Measurements from ENCODE around the gene ERCC4.

The ERCC4 gene

DNA sequence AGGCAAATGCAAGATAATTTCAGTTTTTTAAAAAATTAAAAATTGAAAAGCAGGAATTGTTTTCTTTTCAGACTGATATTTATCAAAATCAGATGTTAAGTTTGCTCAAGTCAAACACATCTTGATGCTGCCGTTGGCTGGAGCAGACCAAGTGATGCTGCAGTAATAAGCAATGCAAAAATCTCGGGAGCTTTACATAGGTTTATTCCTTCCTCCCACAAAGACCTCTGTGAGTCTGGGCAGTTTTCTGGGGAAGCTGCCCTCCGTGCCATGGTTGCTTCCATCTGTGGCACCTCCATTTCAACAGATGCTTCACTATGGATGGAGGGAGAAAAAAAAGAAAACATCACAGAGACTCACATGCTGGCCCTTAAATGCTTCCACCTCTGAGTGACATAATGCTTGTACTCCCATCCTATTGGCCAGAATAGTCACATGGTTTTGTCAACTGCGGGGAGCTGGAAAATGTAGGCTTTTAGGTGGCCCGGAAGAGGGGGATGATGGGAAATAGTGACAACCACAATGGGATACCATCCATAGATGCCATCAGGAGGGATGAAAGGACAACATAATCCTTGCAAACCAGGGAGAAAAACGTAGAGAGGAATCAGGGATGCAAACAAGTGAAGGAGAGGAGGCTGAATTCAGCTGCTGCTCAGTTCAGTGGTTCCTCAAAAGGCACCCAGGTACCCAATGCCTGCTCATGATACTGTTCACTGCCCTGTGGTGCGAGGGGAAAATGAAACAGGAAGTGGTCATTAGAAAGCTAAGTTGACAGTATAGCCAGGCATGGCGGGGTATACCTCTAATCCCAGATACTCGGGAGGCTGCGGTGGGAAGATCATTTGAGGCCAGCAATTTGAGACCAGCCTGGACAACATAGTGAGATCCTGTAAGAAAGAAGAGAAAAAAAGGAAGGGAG is 13.5 kb upstream of the ERCC4 start:
- H3K4me2 ChIP-seq, result peak overlapping the region; percentile 22; the same call in 1 of the 2 replicates

DNA sequence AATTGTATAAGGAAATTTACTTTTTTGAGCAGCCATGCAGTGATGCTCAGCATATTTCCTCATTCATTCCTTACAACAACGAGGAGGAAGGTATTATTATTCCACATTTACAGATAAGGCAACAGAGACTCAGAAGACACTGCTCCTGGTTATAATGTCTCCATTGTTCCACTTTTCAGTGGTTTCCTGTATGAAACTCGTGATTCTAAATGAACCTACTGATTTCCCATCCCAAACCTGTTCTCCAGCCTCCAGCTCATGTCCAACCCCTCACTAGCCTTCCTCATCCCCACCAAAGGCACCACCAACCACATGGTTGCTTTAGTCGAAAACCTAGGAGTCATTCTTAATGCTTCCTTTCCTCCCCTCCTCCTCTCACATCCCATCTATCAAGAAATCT is 12.5 kb upstream of the ERCC4 start:
- TF ChIP-seq, protein P1, sequence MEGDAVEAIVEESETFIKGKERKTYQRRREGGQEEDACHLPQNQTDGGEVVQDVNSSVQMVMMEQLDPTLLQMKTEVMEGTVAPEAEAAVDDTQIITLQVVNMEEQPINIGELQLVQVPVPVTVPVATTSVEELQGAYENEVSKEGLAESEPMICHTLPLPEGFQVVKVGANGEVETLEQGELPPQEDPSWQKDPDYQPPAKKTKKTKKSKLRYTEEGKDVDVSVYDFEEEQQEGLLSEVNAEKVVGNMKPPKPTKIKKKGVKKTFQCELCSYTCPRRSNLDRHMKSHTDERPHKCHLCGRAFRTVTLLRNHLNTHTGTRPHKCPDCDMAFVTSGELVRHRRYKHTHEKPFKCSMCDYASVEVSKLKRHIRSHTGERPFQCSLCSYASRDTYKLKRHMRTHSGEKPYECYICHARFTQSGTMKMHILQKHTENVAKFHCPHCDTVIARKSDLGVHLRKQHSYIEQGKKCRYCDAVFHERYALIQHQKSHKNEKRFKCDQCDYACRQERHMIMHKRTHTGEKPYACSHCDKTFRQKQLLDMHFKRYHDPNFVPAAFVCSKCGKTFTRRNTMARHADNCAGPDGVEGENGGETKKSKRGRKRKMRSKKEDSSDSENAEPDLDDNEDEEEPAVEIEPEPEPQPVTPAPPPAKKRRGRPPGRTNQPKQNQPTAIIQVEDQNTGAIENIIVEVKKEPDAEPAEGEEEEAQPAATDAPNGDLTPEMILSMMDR (conservative IDR thresholded peaks at IDR 0.05; ENCODE audit: low read depth, low read length), result no peak
- Histone ChIP-seq H3K4me3 (IDR thresholded peaks at IDR 0.05; ENCODE audit: insufficient read depth, low read depth, low read length) (no peak overlapping the region), H3K79me2 (ENCODE audit: insufficient read depth, low read depth) (no peaks in the 10 kb centered on the region), H3K27ac (no peak overlapping the region), H3K27me3 (ENCODE audit: insufficient read depth, low read depth) (no peaks in the 10 kb centered on the region), H3K4me1 (ENCODE audit: low read depth, poor library complexity, severe bottlenecking) (peaks cover 63% of the 10 kb centered on the region), H4K20me1 (ENCODE audit: insufficient read depth) (no peaks in the 10 kb centered on the region), H3K9ac (no peak overlapping the region), H3K36me3 (ENCODE audit: insufficient read depth) (no peaks in the 10 kb centered on the region), H3K4me2 (peak overlapping the region; percentile 22; the same call in 1 of the 2 replicates), H2AFZ (ENCODE audit: low read depth) (no peak overlapping the region; the same call in 1 of the 2 replicates)

More for the DNA sequence above, 13.5 kb upstream of the ERCC4 start:
- no peaks in the 10 kb centered on the region for H3K36me3 ChIP-seq (ENCODE audit: insufficient read depth)
- no peak overlapping the region; the same call in 1 of the 2 replicates for H2AFZ ChIP-seq (ENCODE audit: low read depth)
- no peaks in the 10 kb centered on the region for H3K79me2 ChIP-seq (ENCODE audit: insufficient read depth, low read depth)
- TF ChIP-seq, protein P1 (conservative IDR thresholded peaks at IDR 0.05; ENCODE audit: low read depth, low read length), result no peak
- H3K27me3 ChIP-seq (ENCODE audit: insufficient read depth, low read depth), result no peaks in the 10 kb centered on the region
- H3K4me1 ChIP-seq (ENCODE audit: low read depth, poor library complexity, severe bottlenecking), result peaks cover 53% of the 10 kb centered on the region
- H3K4me3 ChIP-seq (IDR thresholded peaks at IDR 0.05; ENCODE audit: insufficient read depth, low read depth, low read length), result no peak overlapping the region
- no peak overlapping the region for H3K9ac ChIP-seq
- no peaks in the 10 kb centered on the region for H4K20me1 ChIP-seq (ENCODE audit: insufficient read depth)
- H3K27ac ChIP-seq, result no peak overlapping the region

DNA sequence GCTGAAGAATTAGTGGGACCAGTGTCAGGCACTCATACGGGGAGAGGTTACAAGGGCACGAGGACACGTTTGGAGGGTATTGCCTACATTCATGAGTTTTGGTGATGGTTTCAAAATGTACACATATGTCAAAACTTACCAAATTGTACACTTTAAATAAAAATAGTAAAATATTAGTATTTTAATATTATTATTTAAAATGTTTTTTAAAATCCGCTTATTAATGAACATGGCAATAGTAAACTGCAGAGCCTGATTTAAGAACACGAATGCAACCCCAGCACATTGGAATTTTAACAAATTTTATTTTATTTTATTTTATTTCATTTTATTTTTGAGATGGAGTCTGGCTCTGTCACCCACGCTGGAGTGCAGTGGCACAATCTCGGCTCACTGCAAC is 10.9 kb upstream of the ERCC4 start:
- Histone ChIP-seq H4K20me1 (ENCODE audit: insufficient read depth) (no peaks in the 10 kb centered on the region), H3K4me3 (IDR thresholded peaks at IDR 0.05; ENCODE audit: insufficient read depth, low read depth, low read length) (no peak overlapping the region), H3K79me2 (ENCODE audit: insufficient read depth, low read depth) (no peaks in the 10 kb centered on the region), H3K4me1 (ENCODE audit: low read depth, poor library complexity, severe bottlenecking) (peaks cover 79% of the 10 kb centered on the region), H2AFZ (ENCODE audit: low read depth) (no peak overlapping the region), H3K27me3 (ENCODE audit: insufficient read depth, low read depth) (no peaks in the 10 kb centered on the region), H3K4me2 (peak overlapping the region; percentile 91), H3K36me3 (ENCODE audit: insufficient read depth) (no peaks in the 10 kb centered on the region), H3K27ac (peak overlapping the region; percentile 89; the same call in 1 of the 2 replicates), H3K9ac (no peak overlapping the region; the same call in 1 of the 2 replicates)
- TF ChIP-seq, protein P1 (conservative IDR thresholded peaks at IDR 0.05; ENCODE audit: low read depth, low read length), result no peak

DNA sequence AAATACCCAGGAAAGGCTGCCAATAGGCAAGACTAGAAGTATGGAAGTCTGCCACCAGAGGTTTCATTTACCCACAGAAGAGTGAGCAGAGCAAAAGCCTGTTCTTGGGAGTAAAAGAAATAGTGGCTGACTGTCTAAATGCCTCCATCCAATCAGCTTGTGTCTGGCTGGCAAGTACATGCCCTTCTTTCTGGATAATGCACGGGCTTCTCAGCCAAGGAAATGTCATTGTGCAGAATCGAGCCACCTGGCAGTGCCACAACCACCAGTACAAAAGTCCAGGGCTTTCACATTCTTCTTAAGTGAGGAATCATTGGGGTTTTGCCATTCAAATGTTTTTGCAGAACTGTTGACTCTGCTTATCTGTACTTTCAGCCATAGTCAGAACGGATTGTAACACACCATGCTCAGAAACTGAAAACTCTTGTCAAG is 10.1 kb upstream of the ERCC4 start:
- Histone ChIP-seq H3K4me2 (peak overlapping the region; percentile 91), H3K27me3 (ENCODE audit: insufficient read depth, low read depth) (no peaks in the 10 kb centered on the region), H4K20me1 (ENCODE audit: insufficient read depth) (no peaks in the 10 kb centered on the region), H3K9ac (peak overlapping the region; percentile 58; the same call in 1 of the 2 replicates), H3K79me2 (ENCODE audit: insufficient read depth, low read depth) (no peaks in the 10 kb centered on the region), H3K4me3 (IDR thresholded peaks at IDR 0.05; ENCODE audit: insufficient read depth, low read depth, low read length) (no peak overlapping the region), H2AFZ (ENCODE audit: low read depth) (peak overlapping the region; percentile 17; the same call in 1 of the 2 replicates), H3K36me3 (ENCODE audit: insufficient read depth) (no peaks in the 10 kb centered on the region), H3K27ac (peak overlapping the region; percentile 89), H3K4me1 (ENCODE audit: low read depth, poor library complexity, severe bottlenecking) (peaks cover 87% of the 10 kb centered on the region)
- TF ChIP-seq, protein P1 (conservative IDR thresholded peaks at IDR 0.05; ENCODE audit: low read depth, low read length), result no peak
